Mucosa of descending colon (tissue), 3 donors: ENCODE results near the gene XRCC1. TPM values are rescaled to one million over a fixed set of nuclear protein-coding genes. Genes with fewer than 3 reads are reported as not detected.
"Not testable (repeated sequence)": the region's sequence is repeated elsewhere in the genome, so short reads cannot be mapped to it uniquely, and the experiment has no call there.

Source experiments
- ATAC-seq: fragments of 200-7000 bp; cut with Tn5 transposase; one replicate; pipeline ENCODE4 v1.9.1; 2020; ENCODE audit warnings: mild to moderate bottlenecking, moderate library complexity
- DNase-seq, 3 donors: peaks; one replicate each; pipeline ENCODE4 v3.0.0-alpha.2; 2020
- H3K36me3 ChIP-seq: fragments of 200-600 bp; one replicate; pipeline ENCODE4 v1.8.0; 2021; ENCODE audit warnings: low read depth, mild to moderate bottlenecking
- H3K4me1 ChIP-seq: fragments of 200-600 bp; one replicate; pipeline ENCODE4 v1.8.0; 2021; ENCODE audit warnings: low read depth, mild to moderate bottlenecking
- H3K4me3 ChIP-seq: fragments of 200-600 bp; one replicate; pipeline ENCODE4 v1.8.0; 2021; ENCODE audit warnings: mild to moderate bottlenecking
- H3K9me3 ChIP-seq: fragments of 200-600 bp; one replicate; pipeline ENCODE4 v1.8.0; 2021; ENCODE audit warnings: mild to moderate bottlenecking
- intact Hi-C, 2 donors: fragments of 100-400 bp; cut with DNase I in 1 of 2; cut with micrococcal nuclease in 1 of 2; formaldehyde crosslinking; loops; one replicate each; pipeline versions ENCODE4 v1.11.0 to v1.11.1; 2022; cut with DNase I, micrococcal nuclease
- total RNA-seq, 3 donors: library from RNA; stranded (reverse); fragmentation: NEBNext Ultra II Directional in 2 of 3; extraction: Animal tissue kit (Norgen Biotek cat#: 25700) in 2 of 3; gene quantifications; one replicate each; pipeline versions ENCODE4 v1.2.1 to v1.2.4, GENCODE V29; 2021 to 2023
- TF ChIP-seq, protein P1 (sequence below): fragments of 200-600 bp; IDR thresholded peaks from one replicate; pipeline ENCODE4 v1.8.0; 2022; ENCODE audit warnings: antibody characterized with exemption, mild to moderate bottlenecking
- donor health status: DM: no; HTN: no; CAD: no; lungs with moderate emphysema.
- donor health status: DM: no; HTN: no; CAD: no.
- donor health status: DM: no; HTN: yes; CAD: no.

Gene XRCC1
- total RNA-seq, 3 donors from 2014 or later, result 16.4 to 33.4 (median 21.1) TPM

DNA sequence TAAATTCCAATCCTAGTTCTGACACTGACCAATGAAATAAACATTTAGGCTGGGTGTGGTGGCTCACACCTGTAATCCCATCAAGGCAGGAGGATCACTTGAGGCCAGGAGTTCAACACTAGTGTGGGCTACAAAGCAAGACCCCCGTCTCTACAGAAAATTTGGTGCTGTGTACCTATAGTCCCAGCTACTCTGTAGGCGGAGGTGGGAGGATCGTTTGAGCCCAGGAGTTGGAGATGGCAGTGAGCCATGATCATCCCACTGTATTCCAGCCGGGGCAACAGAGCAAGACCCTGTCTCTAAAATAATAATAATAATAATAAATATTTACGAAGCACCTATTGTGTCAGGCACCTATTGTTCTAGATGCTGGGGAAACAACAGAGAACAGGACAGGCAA lies 13.9 kb upstream of the XRCC1 start:
- no peak for DNase-seq
- no peaks in the 10 kb centered on the region for H3K9me3 ChIP-seq
- no peak for ATAC-seq
- H3K36me3 ChIP-seq, result no peaks in the 10 kb centered on the region
- intact Hi-C loops, result no loop called here
- no peak overlapping the region for H3K4me3 ChIP-seq
- peaks cover 11% of the 10 kb centered on the region for H3K4me1 ChIP-seq
- TF ChIP-seq, protein P1, sequence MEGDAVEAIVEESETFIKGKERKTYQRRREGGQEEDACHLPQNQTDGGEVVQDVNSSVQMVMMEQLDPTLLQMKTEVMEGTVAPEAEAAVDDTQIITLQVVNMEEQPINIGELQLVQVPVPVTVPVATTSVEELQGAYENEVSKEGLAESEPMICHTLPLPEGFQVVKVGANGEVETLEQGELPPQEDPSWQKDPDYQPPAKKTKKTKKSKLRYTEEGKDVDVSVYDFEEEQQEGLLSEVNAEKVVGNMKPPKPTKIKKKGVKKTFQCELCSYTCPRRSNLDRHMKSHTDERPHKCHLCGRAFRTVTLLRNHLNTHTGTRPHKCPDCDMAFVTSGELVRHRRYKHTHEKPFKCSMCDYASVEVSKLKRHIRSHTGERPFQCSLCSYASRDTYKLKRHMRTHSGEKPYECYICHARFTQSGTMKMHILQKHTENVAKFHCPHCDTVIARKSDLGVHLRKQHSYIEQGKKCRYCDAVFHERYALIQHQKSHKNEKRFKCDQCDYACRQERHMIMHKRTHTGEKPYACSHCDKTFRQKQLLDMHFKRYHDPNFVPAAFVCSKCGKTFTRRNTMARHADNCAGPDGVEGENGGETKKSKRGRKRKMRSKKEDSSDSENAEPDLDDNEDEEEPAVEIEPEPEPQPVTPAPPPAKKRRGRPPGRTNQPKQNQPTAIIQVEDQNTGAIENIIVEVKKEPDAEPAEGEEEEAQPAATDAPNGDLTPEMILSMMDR, result no peak

DNA sequence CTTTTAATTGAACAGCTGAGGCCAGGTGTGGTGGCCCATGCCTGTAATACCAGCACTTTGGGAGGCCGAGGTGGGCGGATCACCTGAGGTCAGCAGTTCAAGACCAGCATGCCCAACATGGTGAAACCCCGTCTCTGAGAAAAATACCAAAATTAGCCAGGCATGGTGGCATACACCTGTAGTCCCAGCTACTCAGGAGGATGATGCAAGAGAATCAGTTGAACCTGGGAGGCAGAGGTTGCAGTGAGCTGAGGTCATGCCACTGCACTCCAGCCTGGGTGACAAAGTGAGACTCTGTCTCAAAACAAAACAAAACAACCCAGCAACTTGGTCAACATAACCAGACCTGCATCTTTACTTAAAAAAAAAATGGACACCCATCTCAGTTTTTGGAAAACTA lies 11.7 kb upstream of the XRCC1 start:
- ATAC-seq, intact Hi-C loops, DNase-seq, H3K4me3 ChIP-seq, H3K36me3 ChIP-seq, H3K9me3 ChIP-seq, H3K4me1 ChIP-seq: not testable (repeated sequence)

GRCh38 chr19:43586346-43586745 lies 11.0 kb upstream of the XRCC1 start:
- DNase-seq, result no peak
- TF ChIP-seq, protein P1, result no peak
- Histone ChIP-seq H3K4me1 (no peaks in the 10 kb centered on the region), H3K9me3 (no peaks in the 10 kb centered on the region), H3K36me3 (no peaks in the 10 kb centered on the region), H3K4me3 (no peak overlapping the region)
- ATAC-seq, result no peak
- intact Hi-C loops, result no loop called here

- Histone ChIP-seq H3K4me3 (no peak overlapping the region), H3K36me3 (no peaks in the 10 kb centered on the region), H3K4me1 (no peaks in the 10 kb centered on the region), H3K9me3 (no peaks in the 10 kb centered on the region)
- DNase-seq (no peak), ATAC-seq (no peak)
- intact Hi-C loops, result no loop called here
- TF ChIP-seq, protein P1, result no peak
Observed at GRCh38 chr19:43584484-43584883, 9.2 kb upstream of the XRCC1 start.

DNA sequence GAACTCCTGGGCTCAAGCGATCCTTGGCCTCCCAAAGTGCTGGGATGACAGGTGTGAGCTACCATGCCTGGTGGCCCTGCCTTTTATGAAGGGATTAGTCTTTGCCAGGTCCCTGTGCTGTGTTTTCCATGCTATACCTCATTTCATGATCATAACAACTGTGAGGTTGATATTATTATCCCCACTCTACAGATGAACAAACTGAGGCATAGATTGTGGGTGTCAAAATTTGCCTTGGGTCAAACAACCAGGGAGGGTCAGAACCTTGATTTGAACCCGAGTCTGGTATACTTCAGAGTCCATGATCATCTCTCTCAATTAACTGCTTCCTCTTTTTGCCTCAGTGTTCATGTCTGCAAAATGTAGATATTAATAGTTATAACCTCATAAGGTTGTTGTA lies 7.2 kb upstream of the XRCC1 start:
- intact Hi-C loops, result no loop called here
- no peak for ATAC-seq
- no peaks in the 10 kb centered on the region for H3K9me3 ChIP-seq
- H3K4me1 ChIP-seq, result no peaks in the 10 kb centered on the region
- TF ChIP-seq, protein P1, result no peak
- no peak for DNase-seq
- no peaks in the 10 kb centered on the region for H3K36me3 ChIP-seq
- no peak overlapping the region for H3K4me3 ChIP-seq

DNA sequence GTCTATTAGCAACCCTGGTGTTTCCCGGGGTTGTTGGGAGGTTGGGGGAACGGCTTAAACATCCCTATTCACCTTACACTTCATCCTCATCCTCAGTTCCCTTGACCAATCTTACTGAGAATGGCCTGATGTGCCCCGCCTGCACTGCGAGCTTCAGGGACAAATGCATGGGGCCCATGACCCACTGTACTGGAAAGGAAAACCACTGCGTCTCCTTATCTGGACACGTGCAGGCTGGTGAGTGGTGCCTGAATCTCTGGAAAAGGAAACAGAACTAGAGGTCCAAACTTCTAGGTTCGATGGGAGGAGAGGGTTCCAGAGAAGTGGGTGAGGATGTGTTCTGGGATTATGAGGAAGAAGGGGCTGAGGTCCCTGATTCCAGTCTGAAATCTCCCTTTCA lies 6.1 kb upstream of the XRCC1 start:
- Histone ChIP-seq H3K36me3 (no peaks in the 10 kb centered on the region), H3K9me3 (no peaks in the 10 kb centered on the region), H3K4me3 (no peak overlapping the region), H3K4me1 (no peaks in the 10 kb centered on the region)
- no peak for DNase-seq
- intact Hi-C loops, result no loop called here
- no peak for ATAC-seq
- TF ChIP-seq, protein P1, result no peak
